Gastrocnemius medialis (tissue), 4 donors: Measurements from ENCODE around the gene TXLNB. TPM values are rescaled to one million over a fixed set of nuclear protein-coding genes. Genes with fewer than 3 reads are reported as not detected.

Source experiments
- ATAC-seq, 2 donors: fragments of 150-250 bp; one replicate each; pipeline ENCODE4 v1.9.1; 2016
- DNase-seq, 2 donors: peaks; one replicate each; pipeline ENCODE4 v3.0.0-alpha.2; 2019
- H3K27ac ChIP-seq, 4 donors: fragments of 200-600 bp; sonication (generic); 1 replicate in 1 of 4; 2 replicates in 3 of 4; pipeline ENCODE4 v1.5.1; 2016 to 2018; ENCODE audit warnings: mild to moderate bottlenecking in 2 of 4, moderate library complexity in 1 of 4
- H3K27me3 ChIP-seq, 3 donors: fragments of 200-600 bp; sonication (generic) in 2 of 3; 1 replicate in 1 of 3; 2 replicates in 2 of 3; pipeline versions ENCODE4 v1.5.1 to v1.6.0; 2016 to 2019; ENCODE audit warnings: mild to moderate bottlenecking in 1 of 3, moderate library complexity in 1 of 3
- H3K36me3 ChIP-seq, 2 donors: fragments of 200-600 bp; sonication (generic) in 1 of 2; one replicate each; pipeline ENCODE4 v1.5.1; 2017 to 2018
- H3K4me1 ChIP-seq, 2 donors: fragments of 200-600 bp; sonication (generic) in 1 of 2; one replicate each; pipeline ENCODE4 v1.5.1; 2016 to 2017; ENCODE audit warnings: mild to moderate bottlenecking in 2 of 2
- H3K4me3 ChIP-seq, 4 donors: fragments of 200-600 bp; sonication (generic) in 3 of 4; 1 replicate in 1 of 4; 2 replicates in 3 of 4; pipeline ENCODE4 v1.5.1; 2016 to 2019; ENCODE audit warnings: mild to moderate bottlenecking in 2 of 4
- H3K9me3 ChIP-seq, 3 donors: fragments of 200-600 bp; sonication (generic) in 2 of 3; 1 replicate in 1 of 3; 2 replicates in 2 of 3; pipeline ENCODE4 v1.5.1; 2016 to 2019
- POLR2A ChIP-seq, 2 donors: fragments of 450-650 bp; IDR thresholded peaks; one replicate each; pipeline ENCODE4 v1.6.1; 2017; ENCODE audit warnings: antibody characterized with exemption in 2 of 2, mild to moderate bottlenecking in 2 of 2, moderate library complexity in 2 of 2
- in situ Hi-C, 4 donors: fragments of 200-750 bp; cut with MboI; loops; one replicate each; pipeline versions ENCODE4 v1.15.0 to v1.8.0; 2017; ENCODE audit warnings: low sequenced_read_pairs in 4 of 4
- intact Hi-C: fragments of 100-400 bp; cut with DNase I; formaldehyde crosslinking; loops from one replicate; pipeline ENCODE4 v1.15.1; 2023; ENCODE audit warnings: low total_unique reads
- total RNA-seq, 4 donors: library from RNA; depleted of rRNA; stranded (reverse); fragments of >200 nt; gene quantifications; one replicate each; pipeline versions ENCODE4 v1.1.0 to v1.2.3, GENCODE V29; 2016
- TF ChIP-seq, protein P1 (sequence below), 5 experiments: fragments of 450-650 bp in 3 of 5; fragments of 200-600 bp in 2 of 5; sonication (generic) in 2 of 5; IDR thresholded peaks in 4 of 5; conservative IDR thresholded peaks in 1 of 5; 1 replicate in 4 of 5; 2 replicates in 1 of 5; pipeline ENCODE4 v1.5.1; 2016 to 2019; ENCODE audit warnings: antibody characterized with exemption in 5 of 5, mild to moderate bottlenecking in 3 of 5, moderate library complexity in 3 of 5

TXLNB gene
- total RNA-seq, 4 donors from 2014 or later, result 58.3 to 197 (median 124) TPM

DNA sequence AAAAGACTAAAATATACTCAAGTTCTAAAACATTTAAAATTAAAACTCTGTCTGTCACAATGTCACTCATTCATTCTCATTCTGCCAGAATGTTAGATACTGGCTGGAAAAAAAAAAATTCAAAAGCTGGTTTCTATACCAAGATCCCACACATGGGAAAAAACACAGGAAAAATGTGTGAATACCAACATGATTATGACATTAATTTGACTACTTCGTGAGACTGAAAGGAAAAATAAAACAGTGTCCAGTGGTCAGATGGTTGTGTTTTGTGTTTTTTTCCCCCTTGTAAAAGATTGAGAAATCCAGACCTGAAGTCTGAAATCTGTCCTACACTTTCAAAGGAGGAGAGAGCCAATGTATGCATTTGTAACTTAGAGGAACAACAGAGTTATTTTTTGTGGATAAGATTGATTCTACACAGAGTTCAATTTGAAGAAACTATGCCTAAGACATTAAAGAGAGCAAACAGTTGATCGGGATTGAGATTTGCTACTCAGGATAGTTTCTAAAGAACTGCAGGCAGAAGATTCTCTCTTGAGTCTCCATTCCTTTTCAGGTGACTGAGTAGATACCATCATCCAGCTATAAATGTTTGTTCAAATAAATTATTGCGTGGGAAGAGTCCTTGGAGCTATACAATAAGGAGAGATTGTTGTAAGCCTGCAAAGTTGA lies 39.2 kb upstream of the TXLNB start:
- no peak for TF ChIP-seq POLR2A (IDR thresholded peaks at IDR 0.05)
- TF ChIP-seq, protein P1, sequence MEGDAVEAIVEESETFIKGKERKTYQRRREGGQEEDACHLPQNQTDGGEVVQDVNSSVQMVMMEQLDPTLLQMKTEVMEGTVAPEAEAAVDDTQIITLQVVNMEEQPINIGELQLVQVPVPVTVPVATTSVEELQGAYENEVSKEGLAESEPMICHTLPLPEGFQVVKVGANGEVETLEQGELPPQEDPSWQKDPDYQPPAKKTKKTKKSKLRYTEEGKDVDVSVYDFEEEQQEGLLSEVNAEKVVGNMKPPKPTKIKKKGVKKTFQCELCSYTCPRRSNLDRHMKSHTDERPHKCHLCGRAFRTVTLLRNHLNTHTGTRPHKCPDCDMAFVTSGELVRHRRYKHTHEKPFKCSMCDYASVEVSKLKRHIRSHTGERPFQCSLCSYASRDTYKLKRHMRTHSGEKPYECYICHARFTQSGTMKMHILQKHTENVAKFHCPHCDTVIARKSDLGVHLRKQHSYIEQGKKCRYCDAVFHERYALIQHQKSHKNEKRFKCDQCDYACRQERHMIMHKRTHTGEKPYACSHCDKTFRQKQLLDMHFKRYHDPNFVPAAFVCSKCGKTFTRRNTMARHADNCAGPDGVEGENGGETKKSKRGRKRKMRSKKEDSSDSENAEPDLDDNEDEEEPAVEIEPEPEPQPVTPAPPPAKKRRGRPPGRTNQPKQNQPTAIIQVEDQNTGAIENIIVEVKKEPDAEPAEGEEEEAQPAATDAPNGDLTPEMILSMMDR (IDR thresholded peaks at IDR 0.05 in 4 of 5, conservative IDR thresholded peaks at IDR 0.05 in 1 of 5), result no peak
- no peak for DNase-seq
- Histone ChIP-seq H3K27me3 (no peaks in the 10 kb centered on the region), H3K36me3 (no peaks in the 10 kb centered on the region), H3K4me3 (no peak overlapping the region), H3K9me3 (no peaks in the 10 kb centered on the region), H3K4me1 (peaks cover 0 to 11% of the 10 kb centered on the region in 2 donors), H3K27ac (no peak overlapping the region)
- intact Hi-C loops (no loop called here), in situ Hi-C loops (no loop called here)
- no peak for ATAC-seq

DNA sequence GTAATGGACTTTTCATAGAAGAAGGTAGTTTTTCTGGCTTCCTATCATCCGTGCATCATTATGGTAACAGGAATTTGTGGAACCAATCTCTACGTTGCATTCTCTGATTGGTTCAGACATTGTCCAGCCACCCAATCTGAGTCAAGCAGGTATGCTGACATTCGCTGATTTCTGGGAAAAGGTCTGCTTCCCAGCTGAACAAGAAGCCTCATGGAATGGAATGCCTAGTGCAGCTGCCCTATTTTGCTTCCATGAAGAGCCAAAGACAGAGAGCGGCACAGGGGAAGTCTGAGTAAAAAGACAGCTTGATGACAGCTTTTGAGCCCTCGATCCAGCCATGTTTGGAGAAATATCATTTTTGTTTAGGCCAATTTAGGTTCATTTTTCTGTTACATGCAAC lies 38.5 kb upstream of the TXLNB start:
- in situ Hi-C loops (no loop called here), intact Hi-C loops (no loop called here)
- Histone ChIP-seq H3K4me3 (no peak overlapping the region), H3K27me3 (no peaks in the 10 kb centered on the region), H3K4me1 (peaks cover 0 to 11% of the 10 kb centered on the region in 2 donors), H3K36me3 (no peaks in the 10 kb centered on the region), H3K9me3 (no peaks in the 10 kb centered on the region), H3K27ac (no peak overlapping the region)
- TF ChIP-seq, protein P1 (IDR thresholded peaks at IDR 0.05 in 4 of 5, conservative IDR thresholded peaks at IDR 0.05 in 1 of 5), result no peak
- TF ChIP-seq POLR2A (IDR thresholded peaks at IDR 0.05), result no peak
- no peak for DNase-seq
- no peak for ATAC-seq

DNA sequence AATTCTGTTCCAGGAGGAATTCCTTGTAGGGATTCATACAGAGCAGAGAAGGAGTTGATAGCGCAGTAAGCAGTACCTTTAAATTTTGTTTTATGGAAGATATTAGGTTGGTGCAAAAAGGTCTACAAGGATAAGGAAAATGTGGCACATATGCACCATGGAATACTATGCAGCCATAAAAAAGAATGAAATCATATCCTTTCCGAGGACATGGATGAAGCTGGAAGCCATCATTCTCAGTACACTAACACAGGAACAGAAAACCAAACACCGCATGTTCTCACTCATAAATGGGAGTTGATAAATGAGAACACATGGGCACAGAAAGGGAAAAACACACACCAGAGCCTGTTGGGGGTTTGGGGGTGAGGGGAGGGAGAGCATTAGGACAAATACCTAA lies 37.4 kb upstream of the TXLNB start:
- ATAC-seq (no peak), DNase-seq (no peak)
- H3K4me3 ChIP-seq, result no peak overlapping the region
- intact Hi-C loops (no loop called here), in situ Hi-C loops (no loop called here)
- H3K27ac ChIP-seq, result no peak overlapping the region
- no peaks in the 10 kb centered on the region for H3K9me3 ChIP-seq
- no peaks in the 10 kb centered on the region for H3K36me3 ChIP-seq
- TF ChIP-seq, protein P1 (IDR thresholded peaks at IDR 0.05 in 4 of 5, conservative IDR thresholded peaks at IDR 0.05 in 1 of 5), result no peak
- TF ChIP-seq POLR2A (IDR thresholded peaks at IDR 0.05), result no peak
- no peaks in the 10 kb centered on the region for H3K27me3 ChIP-seq
- H3K4me1 ChIP-seq, result peaks cover 0 to under 1% of the 10 kb centered on the region in 2 donors

DNA sequence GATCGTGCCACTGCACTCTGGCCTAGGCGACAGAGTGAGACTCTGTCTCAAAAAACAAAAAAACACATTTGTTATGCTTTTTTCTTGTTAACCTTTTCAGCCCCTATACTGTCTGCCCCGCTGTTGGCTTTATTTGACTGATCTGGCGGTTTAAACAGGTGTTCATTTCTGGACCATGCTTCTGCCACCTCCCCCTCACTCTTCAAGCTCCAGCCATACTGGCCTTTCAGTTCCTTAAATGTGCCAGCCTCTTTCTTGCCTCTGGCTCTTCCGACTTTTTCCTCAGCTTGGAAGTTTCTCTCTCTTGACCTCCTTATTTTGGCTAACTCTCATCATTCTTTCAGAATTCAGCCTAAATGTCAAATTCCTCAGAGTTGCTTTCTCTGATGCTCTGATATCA lies 35.2 kb upstream of the TXLNB start:
- in situ Hi-C loops, result no loop called here

More for the DNA sequence above, 35.2 kb upstream of the TXLNB start:
- ATAC-seq (no peak), DNase-seq (no peak)
- Histone ChIP-seq H3K4me3 (no peak overlapping the region), H3K27me3 (no peaks in the 10 kb centered on the region), H3K36me3 (no peaks in the 10 kb centered on the region), H3K27ac (no peak overlapping the region), H3K4me1 (no peaks in the 10 kb centered on the region), H3K9me3 (no peaks in the 10 kb centered on the region)
- TF ChIP-seq POLR2A (IDR thresholded peaks at IDR 0.05), result no peak
- TF ChIP-seq, protein P1 (IDR thresholded peaks at IDR 0.05 in 4 of 5, conservative IDR thresholded peaks at IDR 0.05 in 1 of 5), result no peak
- intact Hi-C loops, result no loop called here
